ENCODE measurements around the gene RNF175. TPM values are rescaled to one million over a fixed set of nuclear protein-coding genes. Genes with fewer than 3 reads are reported as not detected.

The RNF175 gene
- polyA plus RNA-seq, 4 donors: 0.38 to 0.72 TPM; not detected in 2

DNA sequence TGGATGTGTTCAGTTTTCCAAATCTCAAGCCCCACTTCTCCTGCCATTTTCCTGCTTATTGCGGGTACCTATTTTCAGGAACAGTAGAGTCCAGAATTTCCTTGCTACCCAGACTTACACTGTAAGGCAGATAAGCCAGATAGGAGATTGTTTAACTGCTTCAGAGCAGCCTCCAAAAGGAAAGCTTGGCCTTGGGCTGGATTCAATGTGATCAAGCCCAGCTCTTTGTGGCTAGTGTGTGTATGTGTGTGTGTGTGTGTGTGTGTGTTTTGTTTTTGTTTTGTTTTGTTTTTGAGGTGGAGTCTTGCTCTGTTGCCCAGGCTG, 34.0 kb downstream of the RNF175 start:
- 48 to 74% (median 65%) methylated on average over 1 of the region's 1 CpG for WGBS, 3 donors
- FAIRE-seq: no peak
- H3K27ac ChIP-seq (ENCODE audit: low read depth in 1 of 3, low read length in 2 of 3): no peak overlapping the region
- H3K36me3 ChIP-seq (ENCODE audit: control insufficient read depth in 3 of 3, insufficient read depth in 2 of 3, low read depth in 1 of 3, low read length in 3 of 3): no peaks in the 10 kb centered on the region
- H3K4me1 ChIP-seq (ENCODE audit: control insufficient read depth in 3 of 3, insufficient read depth in 2 of 3, low read depth in 1 of 3, low read length in 2 of 3): no peaks in the 10 kb centered on the region
- no peak overlapping the region for H3K4me3 ChIP-seq (ENCODE audit: low read depth in 1 of 3, low read length in 3 of 3)
- no peaks in the 10 kb centered on the region for H3K9me3 ChIP-seq (ENCODE audit: control insufficient read depth in 2 of 2, insufficient read depth in 1 of 2, low read depth in 1 of 2, low read length in 1 of 2)
- no peaks in the 10 kb centered on the region for H3K27me3 ChIP-seq (ENCODE audit: control insufficient read depth in 3 of 3, insufficient read depth in 3 of 3, low read length in 3 of 3)
- no peak for DNase-seq

DNA sequence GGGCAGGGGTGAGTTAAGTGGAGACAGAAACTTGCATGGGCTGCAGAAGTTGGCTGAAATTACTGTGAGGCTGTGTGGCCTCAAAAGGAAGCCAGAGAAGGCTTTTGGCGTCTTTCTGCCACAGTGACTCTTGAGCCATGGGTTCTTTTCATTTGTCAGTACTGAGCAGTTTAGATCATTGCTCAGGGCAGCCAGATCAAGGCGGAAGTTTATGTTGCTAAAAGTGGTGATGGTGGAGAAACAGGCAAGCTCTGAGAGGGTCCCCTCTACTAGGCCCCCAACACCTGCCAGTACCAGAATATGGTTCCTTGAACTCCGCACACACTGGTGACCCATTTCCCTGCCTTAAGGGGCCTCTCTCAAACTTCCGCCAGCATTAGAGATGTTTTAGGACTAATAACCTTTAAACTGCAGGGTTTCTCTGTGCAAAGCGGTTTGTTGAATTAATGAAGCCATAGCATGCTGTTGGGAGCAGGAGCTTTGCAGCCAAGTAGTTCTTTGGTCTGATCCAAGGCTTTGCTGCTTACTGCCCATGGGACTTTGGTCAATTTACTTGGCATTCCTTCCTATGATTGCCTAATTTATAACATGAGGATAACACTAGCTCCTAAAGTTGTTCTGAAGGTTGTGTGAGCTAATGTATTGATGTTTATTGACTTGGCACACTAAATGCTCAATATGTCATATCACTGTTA, 34.5 kb downstream of the RNF175 start:
- FAIRE-seq: no peak

DNA sequence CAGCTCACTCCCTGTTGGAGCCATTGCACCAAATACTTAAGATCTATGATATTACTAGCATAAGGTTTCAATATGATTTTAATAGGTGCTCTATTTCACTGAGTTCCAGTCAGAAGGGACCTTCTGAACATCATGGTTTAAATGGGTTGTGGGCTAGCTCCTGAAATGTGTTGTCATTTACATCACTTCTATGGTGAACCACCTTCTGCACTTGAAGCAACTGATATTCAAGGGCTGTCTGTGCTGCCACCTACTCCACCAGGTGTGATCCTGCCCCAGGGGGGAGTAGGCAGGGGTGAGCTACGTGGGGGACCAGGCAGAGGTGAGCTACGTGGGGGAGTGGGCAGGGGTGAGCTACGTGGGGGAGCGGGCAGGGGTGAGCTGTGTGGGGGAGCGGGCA, 35.2 kb downstream of the RNF175 start:
- DNase-seq (no peak), FAIRE-seq (no peak)
- no peak overlapping the region for H3K4me3 ChIP-seq (ENCODE audit: low read depth in 1 of 3, low read length in 3 of 3)
- 78 to 90% (median 82%) methylated on average over 4 to 5 of the region's 5 CpGs for WGBS, 3 donors
- H3K27me3 ChIP-seq (ENCODE audit: control insufficient read depth in 3 of 3, insufficient read depth in 3 of 3, low read length in 3 of 3): no peaks in the 10 kb centered on the region
- no peaks in the 10 kb centered on the region for H3K36me3 ChIP-seq (ENCODE audit: control insufficient read depth in 3 of 3, insufficient read depth in 2 of 3, low read depth in 1 of 3, low read length in 3 of 3)
- no peaks in the 10 kb centered on the region for H3K9me3 ChIP-seq (ENCODE audit: control insufficient read depth in 2 of 2, insufficient read depth in 1 of 2, low read depth in 1 of 2, low read length in 1 of 2)
- no peak overlapping the region for H3K27ac ChIP-seq (ENCODE audit: low read depth in 1 of 3, low read length in 2 of 3)
- H3K4me1 ChIP-seq (ENCODE audit: control insufficient read depth in 3 of 3, insufficient read depth in 2 of 3, low read depth in 1 of 3, low read length in 2 of 3): no peaks in the 10 kb centered on the region

More for the DNA sequence above, 34.5 kb downstream of the RNF175 start:
- Histone ChIP-seq H3K9me3 (ENCODE audit: control insufficient read depth in 2 of 2, insufficient read depth in 1 of 2, low read depth in 1 of 2, low read length in 1 of 2) (no peaks in the 10 kb centered on the region), H3K27me3 (ENCODE audit: control insufficient read depth in 3 of 3, insufficient read depth in 3 of 3, low read length in 3 of 3) (no peaks in the 10 kb centered on the region), H3K4me3 (ENCODE audit: low read depth in 1 of 3, low read length in 3 of 3) (no peak overlapping the region), H3K4me1 (ENCODE audit: control insufficient read depth in 3 of 3, insufficient read depth in 2 of 3, low read depth in 1 of 3, low read length in 2 of 3) (no peaks in the 10 kb centered on the region), H3K27ac (ENCODE audit: low read depth in 1 of 3, low read length in 2 of 3) (no peak overlapping the region), H3K36me3 (ENCODE audit: control insufficient read depth in 3 of 3, insufficient read depth in 2 of 3, low read depth in 1 of 3, low read length in 3 of 3) (no peaks in the 10 kb centered on the region)
- DNase-seq: no peak
- 81 to 90% (median 85%) methylated on average over 5 of the region's 5 CpGs for WGBS, 3 donors

DNA sequence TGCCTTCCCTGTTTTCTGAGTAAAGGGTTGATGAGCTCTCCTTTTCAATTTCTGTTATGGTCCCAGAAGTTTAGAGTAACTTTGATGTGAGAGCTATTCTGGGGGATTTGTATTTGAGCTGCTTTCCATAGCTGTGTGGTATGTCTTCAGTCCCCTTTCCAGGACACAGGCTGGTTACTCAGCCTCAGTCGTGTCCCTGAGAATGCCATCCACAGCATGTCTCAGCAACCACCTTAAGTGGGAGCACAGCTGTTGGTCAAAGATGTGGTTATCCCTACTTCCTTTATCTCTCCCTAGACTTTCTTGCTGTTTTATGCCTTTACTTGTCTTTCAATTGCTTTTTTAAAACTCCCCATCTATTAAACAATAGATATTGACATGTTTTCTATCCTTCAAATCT, 37.8 kb downstream of the RNF175 start:
- FAIRE-seq (no peak), DNase-seq (no peak)
- H3K9me3 ChIP-seq (ENCODE audit: control insufficient read depth in 2 of 2, insufficient read depth in 1 of 2, low read depth in 1 of 2, low read length in 1 of 2): no peaks in the 10 kb centered on the region
- H3K36me3 ChIP-seq (ENCODE audit: control insufficient read depth in 3 of 3, insufficient read depth in 2 of 3, low read depth in 1 of 3, low read length in 3 of 3): no peaks in the 10 kb centered on the region
- no peak overlapping the region for H3K4me3 ChIP-seq (ENCODE audit: low read depth in 1 of 3, low read length in 3 of 3)
- no peak overlapping the region for H3K27ac ChIP-seq (ENCODE audit: low read depth in 1 of 3, low read length in 2 of 3)
- no peaks in the 10 kb centered on the region for H3K4me1 ChIP-seq (ENCODE audit: control insufficient read depth in 3 of 3, insufficient read depth in 2 of 3, low read depth in 1 of 3, low read length in 2 of 3)
- no peaks in the 10 kb centered on the region for H3K27me3 ChIP-seq (ENCODE audit: control insufficient read depth in 3 of 3, insufficient read depth in 3 of 3, low read length in 3 of 3)
- WGBS, 3 donors: 61 to 73% (median 68%) methylated on average over 1 of the region's 1 CpG

DNA sequence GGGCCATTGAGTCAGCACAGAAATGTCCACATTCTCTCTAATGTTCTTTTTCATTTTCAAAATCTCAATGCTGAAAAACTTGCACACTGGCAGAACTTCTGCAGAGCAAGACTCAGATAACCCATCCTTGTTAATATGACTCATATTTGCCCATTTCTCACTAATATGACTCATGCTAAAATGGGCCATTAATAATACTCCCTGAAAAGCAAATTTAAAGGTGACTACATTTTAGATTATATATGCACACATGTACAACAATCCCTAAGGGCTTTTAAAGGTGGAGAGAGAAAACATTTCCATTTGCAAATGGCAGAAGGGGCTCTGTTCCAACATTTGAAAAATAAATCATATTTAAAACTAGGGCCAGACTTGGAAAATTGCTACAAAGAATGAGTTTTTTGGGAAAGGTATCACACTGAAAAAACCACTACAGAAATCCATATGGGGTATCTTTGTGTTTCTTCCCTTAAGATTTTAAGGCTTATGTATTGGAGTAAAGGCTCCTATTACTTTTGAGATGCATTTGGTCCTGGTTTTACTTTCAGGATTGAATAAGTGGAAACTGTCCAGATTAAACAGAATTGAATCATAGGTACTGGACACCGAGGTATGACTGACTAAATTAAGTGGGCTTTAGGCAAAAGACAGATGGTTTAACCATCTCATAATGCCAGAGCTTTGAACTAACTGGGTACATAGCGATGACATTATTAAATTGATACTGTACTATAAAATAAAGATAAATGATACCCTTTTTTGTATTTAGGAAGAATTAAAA, 45.8 kb downstream of the RNF175 start:
- H3K27ac ChIP-seq (ENCODE audit: low read depth in 1 of 3, low read length in 2 of 3): no peak overlapping the region
- DNase-seq (no peak), FAIRE-seq (no peak)
- no peak overlapping the region for H3K4me3 ChIP-seq (ENCODE audit: low read depth in 1 of 3, low read length in 3 of 3)
- no peaks in the 10 kb centered on the region for H3K36me3 ChIP-seq (ENCODE audit: control insufficient read depth in 3 of 3, insufficient read depth in 2 of 3, low read depth in 1 of 3, low read length in 3 of 3)
- H3K27me3 ChIP-seq (ENCODE audit: control insufficient read depth in 3 of 3, insufficient read depth in 3 of 3, low read length in 3 of 3): no peaks in the 10 kb centered on the region
- H3K4me1 ChIP-seq (ENCODE audit: control insufficient read depth in 3 of 3, insufficient read depth in 2 of 3, low read depth in 1 of 3, low read length in 2 of 3): peaks cover 0 to 6% (median 0%) of the 10 kb centered on the region in 3 donors
- H3K9me3 ChIP-seq (ENCODE audit: control insufficient read depth in 2 of 2, insufficient read depth in 1 of 2, low read depth in 1 of 2, low read length in 1 of 2): no peaks in the 10 kb centered on the region
- WGBS, 3 donors: 79 to 91% (median 82%) methylated on average over 2 of the region's 2 CpGs

DNA sequence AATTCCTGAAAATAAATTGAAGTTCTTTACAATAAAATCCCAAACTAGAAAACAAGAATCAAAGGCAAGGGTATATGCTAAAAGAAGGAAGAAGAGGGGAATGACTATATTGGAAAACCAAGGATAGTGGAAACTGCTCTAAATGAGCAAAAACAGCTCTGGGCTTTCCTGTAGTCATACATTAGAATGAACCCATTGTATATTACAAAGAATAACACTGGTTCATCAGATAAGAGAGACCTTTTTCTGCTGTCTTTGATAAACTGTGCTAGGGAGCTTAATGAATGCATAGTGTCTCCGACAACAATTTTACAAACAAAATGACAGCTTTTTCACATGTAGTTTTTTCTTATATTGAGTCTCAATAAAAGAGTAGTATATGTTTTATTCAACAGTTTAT, 49.1 kb downstream of the RNF175 start:
- peaks cover 0 to 2% (median 0%) of the 10 kb centered on the region in 3 donors for H3K27me3 ChIP-seq (ENCODE audit: control insufficient read depth in 3 of 3, insufficient read depth in 3 of 3, low read length in 3 of 3)
- H3K4me1 ChIP-seq (ENCODE audit: control insufficient read depth in 3 of 3, insufficient read depth in 2 of 3, low read depth in 1 of 3, low read length in 2 of 3): peaks cover 0 to 9% (median 0%) of the 10 kb centered on the region in 3 donors
- H3K36me3 ChIP-seq (ENCODE audit: control insufficient read depth in 3 of 3, insufficient read depth in 2 of 3, low read depth in 1 of 3, low read length in 3 of 3): no peaks in the 10 kb centered on the region
- no peak for DNase-seq
- H3K27ac ChIP-seq (ENCODE audit: low read depth in 1 of 3, low read length in 2 of 3): no peak overlapping the region
- WGBS, 3 donors: 88 to 90% (median 89%) methylated on average over 1 of the region's 1 CpG
- no peaks in the 10 kb centered on the region for H3K9me3 ChIP-seq (ENCODE audit: control insufficient read depth in 2 of 2, insufficient read depth in 1 of 2, low read depth in 1 of 2, low read length in 1 of 2)
- H3K4me3 ChIP-seq (ENCODE audit: low read depth in 1 of 3, low read length in 3 of 3): no peak overlapping the region
- no peak for FAIRE-seq

DNA sequence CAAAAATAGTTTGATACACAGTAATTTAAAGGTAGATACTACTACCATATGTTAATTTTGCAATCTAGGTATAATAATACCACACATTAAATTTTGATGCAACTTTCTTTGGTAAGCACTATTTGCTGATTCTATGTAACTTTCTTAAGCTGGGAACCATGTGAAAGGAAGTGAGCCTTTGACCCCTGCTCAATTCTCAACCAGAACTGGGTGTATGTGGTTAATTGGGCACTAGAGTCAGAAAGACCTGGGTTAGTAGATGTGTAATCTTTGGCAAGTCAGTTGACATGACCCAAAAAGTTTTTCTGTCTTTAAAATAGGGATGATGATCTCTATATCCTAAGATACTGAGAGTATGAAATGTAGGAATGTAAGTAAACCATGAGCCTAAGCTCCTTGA, 53.3 kb downstream of the RNF175 start:
- H3K9me3 ChIP-seq (ENCODE audit: control insufficient read depth in 2 of 2, insufficient read depth in 1 of 2, low read depth in 1 of 2, low read length in 1 of 2): no peaks in the 10 kb centered on the region
- H3K36me3 ChIP-seq (ENCODE audit: control insufficient read depth in 3 of 3, insufficient read depth in 2 of 3, low read depth in 1 of 3, low read length in 3 of 3): peaks cover 0 to 3% (median 0%) of the 10 kb centered on the region in 3 donors
- peaks cover 0 to 2% (median 0%) of the 10 kb centered on the region in 3 donors for H3K27me3 ChIP-seq (ENCODE audit: control insufficient read depth in 3 of 3, insufficient read depth in 3 of 3, low read length in 3 of 3)
- DNase-seq: no peak
- no peak overlapping the region for H3K27ac ChIP-seq (ENCODE audit: low read depth in 1 of 3, low read length in 2 of 3)
- H3K4me3 ChIP-seq (ENCODE audit: low read depth in 1 of 3, low read length in 3 of 3): no peak overlapping the region
- H3K4me1 ChIP-seq (ENCODE audit: control insufficient read depth in 3 of 3, insufficient read depth in 2 of 3, low read depth in 1 of 3, low read length in 2 of 3): peaks cover 0 to 9% (median 0%) of the 10 kb centered on the region in 3 donors
- no peak for FAIRE-seq

DNA sequence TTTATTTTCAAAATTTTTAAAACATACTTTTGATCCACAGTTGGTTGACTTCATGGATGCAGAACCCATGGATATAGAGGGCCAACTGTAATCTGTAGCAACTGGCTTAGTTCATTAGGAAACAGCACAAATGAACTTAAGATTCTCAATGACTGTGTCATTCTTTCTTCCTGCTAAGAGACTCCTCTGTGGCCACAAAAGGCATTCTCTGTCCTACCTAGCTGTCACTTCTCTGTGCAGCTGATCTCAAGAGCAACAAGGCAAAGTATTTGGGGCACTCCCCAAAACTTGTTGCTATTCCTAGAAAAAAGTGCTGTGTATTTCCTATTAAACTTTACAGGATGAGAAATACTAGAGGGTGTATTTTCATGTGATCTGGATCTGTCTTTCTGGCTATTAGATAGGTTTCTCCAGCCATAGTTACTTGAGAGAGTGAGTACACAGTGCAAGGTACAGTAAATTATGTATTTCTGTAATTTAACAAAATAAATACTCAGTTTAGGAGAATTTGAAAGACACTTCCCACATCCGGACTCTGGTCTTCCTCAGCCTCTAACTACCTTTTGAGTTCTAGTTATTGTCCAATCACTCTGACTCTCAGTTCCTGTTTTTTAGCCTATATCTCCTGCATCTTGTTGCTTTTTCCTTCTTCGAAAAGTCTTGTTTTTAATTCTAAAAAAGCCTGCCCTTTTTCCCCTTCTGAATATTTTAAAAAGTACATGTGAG, 53.9 kb downstream of the RNF175 start:
- H3K27me3 ChIP-seq (ENCODE audit: control insufficient read depth in 3 of 3, insufficient read depth in 3 of 3, low read length in 3 of 3): peaks cover 0 to 2% (median 0%) of the 10 kb centered on the region in 3 donors
- H3K27ac ChIP-seq (ENCODE audit: low read depth in 1 of 3, low read length in 2 of 3): no peak overlapping the region
- DNase-seq: no peak
- FAIRE-seq: no peak
- H3K4me3 ChIP-seq (ENCODE audit: low read depth in 1 of 3, low read length in 3 of 3): no peak overlapping the region
- no peaks in the 10 kb centered on the region for H3K9me3 ChIP-seq (ENCODE audit: control insufficient read depth in 2 of 2, insufficient read depth in 1 of 2, low read depth in 1 of 2, low read length in 1 of 2)
- H3K4me1 ChIP-seq (ENCODE audit: control insufficient read depth in 3 of 3, insufficient read depth in 2 of 3, low read depth in 1 of 3, low read length in 2 of 3): peaks cover 0 to 9% (median 0%) of the 10 kb centered on the region in 3 donors
- WGBS, 3 donors: 69 to 85% (median 76%) methylated on average over 2 of the region's 2 CpGs
- H3K36me3 ChIP-seq (ENCODE audit: control insufficient read depth in 3 of 3, insufficient read depth in 2 of 3, low read depth in 1 of 3, low read length in 3 of 3): peaks cover 0 to 3% (median 0%) of the 10 kb centered on the region in 3 donors
